DND-41 (cell line): ENCODE data around the gene DZIP1.

Experiments used
- CTCF ChIP-seq: IDR thresholded peaks from 2 replicates; pipeline ENCODE4 v1.5.1; 2012; ENCODE audit warnings: borderline replicate concordance, low read length, moderate library complexity, mild to moderate bottlenecking; ENCODE audit not compliant: poor library complexity, severe bottlenecking; ENCODE audit errors: extremely low read depth
- EZH2 ChIP-seq: IDR thresholded peaks from 3 replicates; pipeline ENCODE4 v1.6.1; 2012; ENCODE audit warnings: borderline replicate concordance, low read depth, mild to moderate bottlenecking, moderate library complexity, low read length, inconsistent platforms; ENCODE audit not compliant: severe bottlenecking

GRCh38 chr13:95671597-95671996 lies 27.1 kb upstream of the DZIP1 start:
- TF ChIP-seq CTCF (no peak), EZH2 (no peak)
